Daoy (cell line): ENCODE results near the gene FILIP1L. TPM values are rescaled to one million over a fixed set of nuclear protein-coding genes. Genes with fewer than 3 reads are reported as not detected.

Experiments
- DNase-seq: peaks from one replicate; pipeline ENCODE4 v3.0.0-alpha.2; 2015; ENCODE audit warnings: low read depth
- total RNA-seq: library from RNA; depleted of rRNA; stranded (reverse); fragments of >200 nt; shearing (Covaris generic); gene quantifications from 2 replicates; pipeline ENCODE4 v1.2.3, GENCODE V29; 2014

Gene FILIP1L
- total RNA-seq, 1 experiment from 2014 or later, result 26.5 TPM

- DNase-seq, result no peak
Observed at GRCh38 chr3:100125161-100125938, 11.0 kb upstream of the FILIP1L start.

DNA sequence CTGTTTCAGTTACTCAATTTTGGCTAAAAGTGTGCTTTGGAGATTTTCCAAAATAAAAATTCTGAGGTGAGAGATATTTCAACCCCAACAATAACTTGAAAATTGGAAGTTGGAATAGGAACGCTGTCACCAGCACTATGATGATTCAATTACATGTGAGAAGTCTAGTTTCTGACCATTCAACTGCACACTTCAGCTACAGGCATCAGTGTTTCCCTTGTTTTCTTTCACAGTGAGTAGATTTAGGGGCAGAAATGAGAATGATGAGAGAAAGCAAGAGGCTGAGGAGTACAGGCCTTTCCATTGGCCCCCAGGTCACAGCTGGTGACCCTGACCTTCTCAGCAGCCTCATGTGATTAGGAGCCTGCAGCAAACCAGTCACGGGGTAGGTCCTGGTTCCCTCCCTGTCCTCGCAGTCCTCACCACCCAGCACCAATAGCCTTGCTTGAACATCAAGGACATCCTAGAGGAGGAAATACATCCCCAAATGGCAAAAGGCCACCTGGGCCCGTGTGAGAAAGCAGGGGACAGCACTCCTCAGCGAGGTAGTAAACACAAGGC lies 10.0 kb upstream of the FILIP1L start:
- no peak for DNase-seq

- no peak for DNase-seq
Observed at GRCh38 chr3:100123112-100123511, 8.8 kb upstream of the FILIP1L start.

- no peak for DNase-seq
Observed at GRCh38 chr3:100122321-100122720, 8.0 kb upstream of the FILIP1L start.

DNA sequence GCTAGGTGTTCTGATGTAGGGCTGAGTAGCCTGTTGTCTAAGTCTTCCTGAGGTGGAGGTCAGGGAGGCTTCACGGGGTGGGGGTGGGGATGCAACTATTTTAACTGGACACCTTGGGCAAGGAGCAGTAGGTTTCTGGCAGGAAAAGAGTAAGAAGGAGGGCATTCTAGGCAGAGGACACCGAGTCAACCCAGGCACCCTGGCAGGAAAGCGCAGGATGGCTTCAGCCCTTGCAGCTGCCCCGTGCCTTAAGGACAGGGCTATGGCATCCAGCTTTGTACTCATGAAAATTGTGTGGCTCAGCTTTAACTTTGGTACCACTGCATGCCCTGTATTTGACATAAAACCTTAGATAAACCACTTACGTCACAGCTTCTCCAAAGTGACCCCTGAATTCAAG lies 6.4 kb upstream of the FILIP1L start:
- no peak for DNase-seq

DNA sequence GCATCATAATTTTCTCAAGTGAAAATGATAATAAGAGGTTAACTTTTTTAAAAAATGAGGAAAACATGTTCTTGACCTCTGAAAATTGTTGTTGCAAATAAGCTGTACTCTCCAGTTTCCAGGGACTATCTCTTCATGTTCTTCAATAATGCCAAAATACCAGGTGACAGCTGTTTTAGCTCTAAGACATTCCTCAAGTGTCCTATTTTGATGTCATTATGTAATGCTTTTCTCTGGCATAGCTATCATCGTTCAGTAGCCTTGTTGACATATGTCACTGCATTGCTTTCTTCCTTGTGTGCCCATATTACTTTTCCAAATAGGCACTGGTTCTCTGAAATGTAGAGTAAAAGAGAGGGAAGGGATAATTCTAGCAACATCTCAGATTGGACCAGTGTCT lies 5.7 kb upstream of the FILIP1L start:
- DNase-seq, result no peak

GRCh38 chr3:100117093-100117492 lies 2.8 kb upstream of the FILIP1L start:
- no peak for DNase-seq

DNA sequence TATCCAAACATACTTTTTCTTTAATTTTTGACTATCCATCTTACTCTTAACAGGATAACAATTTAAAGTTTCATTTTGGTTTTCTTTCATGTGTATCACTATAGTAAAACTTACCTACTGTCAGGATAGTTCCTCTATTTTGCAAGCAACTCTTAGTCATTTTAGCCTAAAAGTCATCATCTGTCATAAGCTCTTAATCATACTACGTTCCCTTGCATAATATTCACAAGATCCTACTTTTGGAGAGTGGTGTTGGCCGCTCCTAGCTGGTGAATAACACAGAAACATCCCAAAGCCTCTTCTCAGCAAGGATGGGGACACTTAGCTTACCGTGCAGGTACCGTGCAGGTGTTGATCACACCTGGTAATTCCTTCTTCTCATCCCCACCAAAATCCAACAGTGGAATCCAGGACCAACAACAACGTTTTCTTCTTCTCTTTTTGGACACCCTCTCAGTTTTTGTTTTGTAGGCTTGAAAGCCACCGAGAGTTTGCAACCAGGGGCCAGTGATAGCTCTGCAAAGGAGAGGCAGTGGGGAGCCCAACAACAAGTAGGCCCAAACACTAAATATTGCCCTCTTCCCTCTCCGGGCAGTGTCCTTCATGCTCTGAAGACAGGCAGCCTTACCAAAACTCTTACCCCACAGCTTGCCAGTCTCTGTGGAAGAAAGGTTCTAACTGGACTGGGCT lies 433 bp downstream of the FILIP1L start:
- no peak for DNase-seq

- DNase-seq, result no peak
Observed at GRCh38 chr3:100111728-100112127, 2.6 kb downstream of the FILIP1L start.

DNA sequence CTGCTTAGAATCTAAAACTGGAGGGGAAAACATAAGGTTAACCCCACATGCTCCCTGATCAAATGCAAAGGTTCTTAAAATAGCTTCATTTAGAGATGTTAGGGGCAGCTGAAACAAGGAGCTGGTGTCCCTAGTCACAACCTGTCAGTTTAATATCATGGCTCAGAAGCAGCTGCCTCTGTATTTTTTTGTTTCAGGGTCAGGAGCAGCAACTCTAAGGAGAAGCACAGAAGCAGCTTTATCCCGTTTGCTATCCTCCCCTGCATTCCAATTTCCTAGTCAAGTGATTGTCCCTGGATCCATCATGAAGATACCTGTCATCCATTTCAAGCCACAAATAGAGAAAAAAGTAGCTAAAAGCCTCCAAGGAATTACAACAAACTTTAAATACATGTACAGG lies 4.1 kb downstream of the FILIP1L start:
- no peak for DNase-seq

DNA sequence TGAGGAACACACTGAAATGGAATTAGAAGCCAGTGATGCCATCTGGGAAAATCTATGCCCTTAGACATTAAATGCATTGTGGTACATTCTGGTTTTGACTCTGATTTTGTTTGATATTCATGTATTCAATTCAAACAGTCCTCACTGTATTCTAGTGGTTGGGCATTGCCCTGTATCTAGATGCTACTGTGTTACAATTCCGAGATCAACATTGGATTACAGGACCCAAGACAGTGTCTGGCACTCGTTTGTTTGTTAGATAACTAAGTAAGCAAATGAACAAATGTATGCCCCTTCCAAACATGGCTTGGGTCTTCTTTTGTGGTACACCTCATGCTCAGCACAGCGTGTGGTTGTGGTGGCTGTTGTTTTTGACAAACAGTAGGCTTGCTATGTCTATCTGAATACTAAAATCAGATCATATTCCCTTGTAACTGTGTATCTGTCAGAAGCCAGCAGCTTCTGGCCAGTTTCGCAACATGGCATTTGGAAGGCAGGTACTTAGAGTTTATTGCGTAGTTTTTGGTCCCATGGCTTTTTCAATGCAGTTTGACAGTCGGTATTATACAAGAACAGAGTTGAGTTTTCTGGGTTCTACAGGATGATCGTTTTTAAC lies 5.7 kb downstream of the FILIP1L start:
- DNase-seq, result no peak

DNA sequence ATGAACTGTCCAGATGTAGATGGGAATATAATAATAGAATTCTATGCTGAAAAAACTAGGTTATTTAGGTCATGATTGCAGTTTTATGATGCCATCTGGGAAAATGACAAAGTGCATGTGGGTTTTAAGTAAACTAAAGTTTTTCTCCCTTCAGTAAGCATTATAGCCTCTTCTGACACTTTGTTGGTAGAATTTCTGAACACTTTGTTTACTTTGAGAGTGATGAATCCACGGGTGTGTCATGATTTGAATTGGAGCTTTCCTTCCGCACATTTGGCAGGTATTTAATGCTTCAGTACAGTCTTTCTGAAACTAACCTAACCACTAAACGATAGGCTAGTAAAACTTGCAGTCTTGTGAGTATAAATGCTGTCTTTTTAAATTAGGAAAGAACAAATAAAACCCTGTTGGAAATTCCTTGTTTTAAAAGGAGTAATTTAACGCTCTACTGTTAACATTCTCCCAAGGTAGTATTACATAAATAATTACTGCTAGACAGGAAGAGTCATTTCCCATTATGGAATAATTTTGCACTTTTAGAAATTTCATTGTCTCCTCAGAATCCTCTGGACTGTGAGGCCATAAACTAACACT lies 7.0 kb downstream of the FILIP1L start:
- DNase-seq, result peak; percentile 39

DNA sequence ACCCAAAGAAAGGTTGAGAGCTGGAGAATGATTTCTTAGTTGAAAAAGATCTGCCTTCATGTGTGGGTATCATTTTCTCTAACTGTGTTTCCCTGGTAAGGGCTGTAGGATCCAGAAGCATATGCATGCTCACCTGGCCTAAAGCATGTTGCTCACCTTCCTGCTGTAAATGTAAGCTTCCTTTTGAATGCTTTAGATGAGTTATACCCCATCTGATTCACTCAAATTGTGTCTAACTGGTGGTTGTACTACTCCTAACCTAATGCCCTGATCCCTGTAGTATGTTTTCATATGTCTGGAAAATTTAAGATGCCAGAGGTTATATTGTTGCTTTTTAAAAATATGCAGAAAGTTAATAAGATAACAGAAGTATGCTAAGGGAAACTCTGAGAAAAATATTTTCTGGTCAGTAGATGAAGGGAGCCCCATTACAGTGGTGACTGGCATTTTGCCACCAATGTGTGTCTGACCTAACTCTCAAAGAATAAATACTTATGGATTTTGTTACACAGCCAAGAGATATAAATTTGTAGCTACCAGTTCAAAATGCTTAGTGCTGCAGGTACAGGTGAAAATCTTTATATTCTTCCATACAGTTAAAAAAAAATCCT lies 7.7 kb downstream of the FILIP1L start:
- no peak for DNase-seq

DNA sequence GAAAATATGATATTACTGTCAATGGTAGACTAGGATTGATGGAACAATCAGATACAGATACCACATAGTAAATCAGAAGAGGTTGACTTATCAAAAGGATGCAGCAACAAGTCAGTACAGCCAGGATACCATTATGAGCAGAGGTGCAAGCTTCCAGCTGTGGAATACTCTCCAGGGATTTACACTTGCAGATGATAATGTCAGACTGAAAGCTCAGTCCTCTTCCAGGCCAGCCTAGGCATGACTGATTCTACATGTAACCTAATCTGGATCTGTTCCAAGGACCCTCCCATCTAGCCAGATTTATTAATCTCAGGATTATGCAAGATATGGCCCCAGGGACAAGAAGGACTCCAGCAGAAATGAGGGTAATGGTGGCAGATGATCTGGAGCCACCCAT lies 8.2 kb downstream of the FILIP1L start:
- no peak for DNase-seq

DNA sequence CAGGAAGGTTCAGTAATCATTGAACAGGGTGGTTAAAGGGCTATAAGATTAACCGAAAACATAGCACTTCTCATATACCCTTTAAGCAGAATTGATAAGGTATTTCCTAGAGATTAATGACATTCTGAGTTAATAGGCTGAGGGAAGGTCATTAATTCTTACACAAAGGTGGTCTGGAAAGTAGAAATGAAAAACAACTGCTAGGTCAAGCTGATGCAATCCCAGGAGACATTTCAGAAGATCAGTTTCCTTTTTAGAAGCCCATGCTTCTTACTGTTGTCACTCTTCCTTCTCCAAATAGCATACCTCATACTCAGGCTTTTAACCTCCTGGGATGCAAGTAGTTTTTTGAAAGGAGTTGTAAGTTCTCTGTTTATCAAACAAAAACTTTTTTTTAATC lies 8.8 kb downstream of the FILIP1L start:
- no peak for DNase-seq

GRCh38 chr3:100104817-100105413 lies 9.4 kb downstream of the FILIP1L start:
- DNase-seq, result no peak

- DNase-seq, result no peak
Observed at GRCh38 chr3:100104442-100104798, 9.9 kb downstream of the FILIP1L start.

DNA sequence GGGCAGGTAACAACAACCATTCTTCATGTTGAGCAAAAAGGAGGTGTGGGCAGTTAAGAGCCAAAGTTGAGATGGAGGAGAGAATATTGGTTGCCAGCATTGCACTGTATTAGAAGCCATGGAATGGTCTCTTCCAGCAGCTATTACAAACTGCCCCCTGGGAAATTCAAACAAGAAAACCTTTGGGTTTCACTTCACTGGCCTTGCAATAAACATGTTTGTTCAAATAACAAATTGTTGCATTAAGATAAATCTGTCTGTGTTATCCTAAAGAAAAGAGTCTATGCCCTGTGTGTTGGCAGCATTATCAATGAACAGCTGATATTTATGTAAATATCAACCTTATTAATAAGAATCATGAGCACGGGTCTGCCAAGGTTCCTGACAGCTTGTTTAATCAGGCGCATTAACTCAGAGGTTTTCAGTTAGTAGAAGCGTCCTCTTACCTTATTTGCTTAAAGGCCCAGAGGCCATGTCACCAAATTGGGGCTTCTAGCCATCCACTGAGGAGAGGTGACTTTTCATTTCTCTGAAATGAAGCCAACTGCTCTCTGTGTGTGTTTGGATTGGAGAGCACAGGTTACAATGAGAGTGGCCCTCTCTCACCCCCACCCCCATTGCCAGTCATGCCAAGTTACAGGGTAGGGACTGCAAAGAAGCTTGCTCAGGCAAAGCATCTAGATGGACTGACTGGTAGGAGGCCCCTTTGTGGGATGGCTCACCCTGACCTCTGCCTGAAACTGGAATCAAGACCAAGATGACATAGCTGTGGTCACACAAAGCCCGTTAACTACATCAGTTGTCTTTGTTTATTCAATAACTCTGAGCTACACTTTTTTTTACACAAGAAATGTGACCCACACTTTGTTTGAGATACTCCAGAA lies 10.5 kb downstream of the FILIP1L start:
- DNase-seq, result peak; percentile 52

GRCh38 chr3:100102757-100103156 lies 11.5 kb downstream of the FILIP1L start:
- DNase-seq, result no peak

DNA sequence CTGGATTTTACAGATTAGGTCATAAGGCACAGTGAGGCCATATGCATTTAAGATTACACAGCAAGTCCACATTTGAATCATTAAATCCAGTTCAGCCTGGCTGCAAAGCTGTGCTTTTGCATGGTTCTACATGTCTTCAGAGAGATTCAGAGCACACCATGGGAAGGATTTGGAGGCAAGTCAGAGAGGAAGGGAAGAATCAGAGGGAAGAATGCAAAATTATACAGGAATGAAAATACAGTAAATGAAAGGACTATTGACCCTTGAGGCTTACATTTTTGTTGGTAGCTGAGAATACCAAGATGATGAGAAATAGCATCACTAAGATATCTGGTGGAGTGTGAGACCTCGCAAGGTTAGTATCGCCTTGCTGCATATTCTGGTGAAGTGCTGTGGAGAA lies 13.9 kb downstream of the FILIP1L start:
- DNase-seq, result no peak

- no peak for DNase-seq
Observed at GRCh38 chr3:100099621-100100020, 14.7 kb downstream of the FILIP1L start.
